CD14-positive monocyte (primary cell): ENCODE measurements around the gene ZNHIT2. TPM values are rescaled to one million over a fixed set of nuclear protein-coding genes. Genes with fewer than 3 reads are reported as not detected.

Experiments
- DNase-seq, 3 donors: peaks; one replicate each; pipeline ENCODE4 v3.0.0-alpha.2; 2011 to 2022
- H2AFZ ChIP-seq: 2 replicates; pipeline ENCODE4 v1.6.0; 2012; ENCODE audit warnings: mild to moderate bottlenecking, low read depth, low read length, inconsistent platforms; ENCODE audit not compliant: insufficient read depth, poor library complexity, severe bottlenecking
- H3K27ac ChIP-seq, 2 donors: 1 replicate in 1 of 2; 2 replicates in 1 of 2; pipeline ENCODE4 v1.5.1; 2012 to 2013; ENCODE audit warnings: low read length in 2 of 2, control low read depth in 1 of 2, inconsistent platforms in 1 of 2, low read depth in 1 of 2, mild to moderate bottlenecking in 1 of 2
- H3K27me3 ChIP-seq, 2 donors: one replicate each; pipeline versions ENCODE4 v1.6.0 to v1.6.1; 2011 to 2013; ENCODE audit warnings: low read length in 2 of 2; ENCODE audit not compliant: control insufficient read depth in 2 of 2, insufficient read depth in 2 of 2
- H3K36me3 ChIP-seq, 2 donors: replicated peaks in 1 of 2; 1 replicate in 1 of 2; 2 replicates in 1 of 2; pipeline versions ENCODE4 v1.5.1 to v1.6.1; 2012 to 2013; ENCODE audit warnings: low read length in 2 of 2, control low read depth in 1 of 2, inconsistent platforms in 1 of 2, mild to moderate bottlenecking in 1 of 2; ENCODE audit not compliant: insufficient read depth in 2 of 2, control insufficient read depth in 1 of 2
- H3K4me1 ChIP-seq, 2 donors: 1 replicate in 1 of 2; 2 replicates in 1 of 2; pipeline versions ENCODE4 v1.5.1 to v1.6.1; 2012 to 2013; ENCODE audit warnings: low read length in 2 of 2, control low read depth in 1 of 2, inconsistent platforms in 1 of 2, mild to moderate bottlenecking in 1 of 2, moderate library complexity in 1 of 2; ENCODE audit not compliant: insufficient read depth in 2 of 2, control insufficient read depth in 1 of 2
- H3K4me2 ChIP-seq: replicated peaks from 2 replicates; pipeline ENCODE3; 2012; ENCODE audit warnings: low read length, moderate library complexity, mild to moderate bottlenecking; ENCODE audit not compliant: poor library complexity, severe bottlenecking; ENCODE audit errors: extremely low read depth
- H3K4me3 ChIP-seq, 3 experiments: fragments of 200-600 bp in 1 of 3; sonication (generic) in 1 of 3; replicated peaks in 1 of 3; 1 replicate in 2 of 3; 2 replicates in 1 of 3; pipeline ENCODE4 v1.5.1; 2011 to 2013; ENCODE audit warnings: low read length in 3 of 3, mild to moderate bottlenecking in 3 of 3, control low read depth in 2 of 3, low read depth in 2 of 3, inconsistent platforms in 1 of 3, moderate library complexity in 1 of 3
- H3K79me2 ChIP-seq: 2 replicates; pipeline ENCODE4 v1.6.0; 2012; ENCODE audit warnings: mild to moderate bottlenecking, control low read depth, inconsistent platforms, low read length, moderate library complexity; ENCODE audit not compliant: insufficient read depth
- H3K9ac ChIP-seq: 2 replicates; pipeline ENCODE4 v1.6.0; 2017; ENCODE audit warnings: low read length, mild to moderate bottlenecking; ENCODE audit not compliant: insufficient read depth, poor library complexity, severe bottlenecking
- H3K9me3 ChIP-seq, 2 donors: replicated peaks in 1 of 2; 1 replicate in 1 of 2; 2 replicates in 1 of 2; pipeline versions ENCODE4 v1.5.1 to v1.6.1; 2012 to 2013; ENCODE audit warnings: low read length in 2 of 2, control low read depth in 1 of 2; ENCODE audit not compliant: control insufficient read depth in 1 of 2, insufficient read depth in 1 of 2
- H4K20me1 ChIP-seq: 2 replicates; pipeline ENCODE4 v1.6.0; 2012; ENCODE audit warnings: mild to moderate bottlenecking, low read length, control low read depth, moderate library complexity; ENCODE audit not compliant: insufficient read depth
- H3K27ac Mint-ChIP-seq, 7 donors: one replicate each; pipeline ENCODE4 v1.8.0; 2020; ENCODE audit warnings: mild to moderate bottlenecking in 7 of 7, mixed read lengths in 7 of 7, moderate library complexity in 6 of 7, inconsistent platforms in 2 of 7
- H3K27me3 Mint-ChIP-seq, 3 donors: one replicate each; pipeline ENCODE4 v1.8.0; 2021 to 2022; ENCODE audit warnings: low read depth in 3 of 3, mild to moderate bottlenecking in 3 of 3, mixed read lengths in 3 of 3, moderate library complexity in 3 of 3, inconsistent platforms in 1 of 3
- H3K36me3 Mint-ChIP-seq, 2 donors: one replicate each; pipeline ENCODE4 v1.8.0; 2020; ENCODE audit warnings: mixed read lengths in 2 of 2, inconsistent platforms in 1 of 2, mild to moderate bottlenecking in 1 of 2
- H3K4me1 Mint-ChIP-seq: one replicate; pipeline ENCODE4 v1.8.0; 2020; ENCODE audit warnings: mild to moderate bottlenecking, mixed read lengths
- H3K4me3 Mint-ChIP-seq, 2 donors: one replicate each; pipeline ENCODE4 v1.8.0; 2020; ENCODE audit warnings: mild to moderate bottlenecking in 2 of 2, mixed read lengths in 2 of 2, moderate library complexity in 1 of 2
- H3K9me3 Mint-ChIP-seq, 7 donors: one replicate each; pipeline ENCODE4 v1.8.0; 2020 to 2022; ENCODE audit warnings: mixed read lengths in 7 of 7, mild to moderate bottlenecking in 6 of 7, moderate library complexity in 6 of 7, inconsistent platforms in 2 of 7
- CTCF ChIP-seq: fragments of 200-600 bp; IDR thresholded peaks from one replicate; pipeline ENCODE4 v1.8.0; 2022; ENCODE audit warnings: antibody characterized with exemption, mild to moderate bottlenecking
- WGBS: methylation state at CpG from one replicate; pipeline ENCODE4 v1.1.5; 2013; ENCODE audit warnings: missing lambda C conversion rate; ENCODE audit not compliant: insufficient coverage; 5-methylcytosine and 5-hydroxymethylcytosine counted together
- intact Hi-C, 2 donors: fragments of 100-400 bp; cut with micrococcal nuclease; formaldehyde crosslinking; loops; one replicate each; pipeline versions ENCODE4 v1.15.0 to v1.15.1; 2023
- polyA plus RNA-seq, 3 donors: library from polyadenylated mRNA; depleted of rRNA in 1 of 3; unstranded in 2 of 3; stranded (reverse) in 1 of 3; fragments of 300-500 nt in 2 of 3; fragments of >200 nt in 1 of 3; fragmentation: Illumina TruSeq in 2 of 3; gene quantifications; 1 replicate in 2 of 3; 2 replicates in 1 of 3; pipeline ENCODE4 v1.2.3, GENCODE V29; 2012 to 2021

Gene ZNHIT2
- polyA plus RNA-seq, 3 donors, result 2.1 to 9.4 (median 5.8) TPM

- no peak overlapping the region for H3K4me3 Mint-ChIP-seq
- H3K9me3 ChIP-seq, result no peaks in the 10 kb centered on the region
- H3K9ac ChIP-seq, result no peak overlapping the region
- H3K27me3 ChIP-seq, result no peaks in the 10 kb centered on the region
- peaks cover 30% of the 10 kb centered on the region for H4K20me1 ChIP-seq
- no peaks in the 10 kb centered on the region for H3K9me3 Mint-ChIP-seq
- 100% methylated on average over 6 of the region's 12 CpGs for WGBS
- H2AFZ ChIP-seq, result no peak overlapping the region
- peaks cover 64 to 70% of the 10 kb centered on the region in 2 donors for H3K36me3 ChIP-seq
- H3K4me1 ChIP-seq, result peaks cover 18 to 23% of the 10 kb centered on the region in 2 donors
- H3K27ac ChIP-seq, result no peak overlapping the region
- H3K27ac Mint-ChIP-seq, result peak overlapping the region in 2 of 7 donors; percentile 42 to 68
- intact Hi-C loops, result no loop called here
- peaks cover 62 to 75% of the 10 kb centered on the region in 2 donors for H3K36me3 Mint-ChIP-seq
- H3K4me1 Mint-ChIP-seq, result peaks cover 7% of the 10 kb centered on the region
- TF ChIP-seq CTCF, result no peak
- no peak overlapping the region for H3K4me3 ChIP-seq
- no peak for DNase-seq
- H3K79me2 ChIP-seq, result peaks cover 46% of the 10 kb centered on the region
- H3K4me2 ChIP-seq, result no peak overlapping the region
- H3K27me3 Mint-ChIP-seq, result no peaks in the 10 kb centered on the region
Observed at GRCh38 chr11:65125197-65126056, 7.9 kb upstream of the ZNHIT2 start.

GRCh38 chr11:65124480-65125196, 7.1 kb upstream of the ZNHIT2 start:
- H3K9me3 Mint-ChIP-seq, result no peaks in the 10 kb centered on the region
- Histone ChIP-seq H3K9me3 (no peaks in the 10 kb centered on the region), H3K27me3 (no peaks in the 10 kb centered on the region), H3K27ac (no peak overlapping the region), H2AFZ (no peak overlapping the region), H3K4me3 (no peak overlapping the region), H3K79me2 (peaks cover 54% of the 10 kb centered on the region), H4K20me1 (peaks cover 25% of the 10 kb centered on the region), H3K4me1 (peaks cover 18 to 25% of the 10 kb centered on the region in 2 donors), H3K4me2 (no peak overlapping the region), H3K36me3 (peaks cover 64 to 70% of the 10 kb centered on the region in 2 donors), H3K9ac (no peak overlapping the region)
- DNase-seq, result no peak
- H3K27ac Mint-ChIP-seq, result peak overlapping the region in 1 of 7 donors; percentile 33
- no peak for TF ChIP-seq CTCF
- H3K4me1 Mint-ChIP-seq, result peaks cover 11% of the 10 kb centered on the region
- H3K4me3 Mint-ChIP-seq, result no peak overlapping the region
- peaks cover 63 to 75% of the 10 kb centered on the region in 2 donors for H3K36me3 Mint-ChIP-seq
- H3K27me3 Mint-ChIP-seq, result no peaks in the 10 kb centered on the region
- intact Hi-C loops, result loop anchor here in 1 of 2 donors (5.0 kb wide), 1 partner anchor 207 kb away; the partner anchor contains the start of gene ATG2A
- 100% methylated on average over 1 of the region's 5 CpGs for WGBS
